ENCODE data around the gene PCNX1.
A peak's percentile ranks its signal among the peaks of the same experiment; 100 is the strongest.

PCNX1 gene

DNA sequence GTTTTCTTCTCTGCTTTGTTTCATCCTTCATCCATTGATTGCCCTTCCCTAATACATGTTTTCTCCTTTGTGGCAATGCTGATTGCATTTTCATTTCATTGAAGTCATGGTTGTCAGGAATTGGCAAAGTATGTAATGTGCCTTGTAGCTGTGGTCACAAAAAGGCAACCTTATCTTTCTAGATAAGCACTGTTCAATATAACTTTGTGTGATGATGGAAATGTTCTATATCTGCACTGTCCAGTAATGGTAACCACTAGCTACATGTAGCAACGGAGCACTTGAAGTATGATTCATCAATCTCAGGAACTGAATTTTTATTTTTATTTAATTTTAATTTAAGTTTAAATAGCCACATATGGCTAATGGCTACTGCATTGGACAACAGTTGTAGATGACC lies 79.8 kb downstream of the PCNX1 start:
- peak; percentile 43; the same call in 1 of the 3 replicates for ATAC-seq
- peak; percentile 30; the same call in 1 of the 2 replicates for TF ChIP-seq ZFP3 (CRISPR knock-in tag; IDR thresholded peaks at IDR 0.05)
- TF ChIP-seq, protein P1, sequence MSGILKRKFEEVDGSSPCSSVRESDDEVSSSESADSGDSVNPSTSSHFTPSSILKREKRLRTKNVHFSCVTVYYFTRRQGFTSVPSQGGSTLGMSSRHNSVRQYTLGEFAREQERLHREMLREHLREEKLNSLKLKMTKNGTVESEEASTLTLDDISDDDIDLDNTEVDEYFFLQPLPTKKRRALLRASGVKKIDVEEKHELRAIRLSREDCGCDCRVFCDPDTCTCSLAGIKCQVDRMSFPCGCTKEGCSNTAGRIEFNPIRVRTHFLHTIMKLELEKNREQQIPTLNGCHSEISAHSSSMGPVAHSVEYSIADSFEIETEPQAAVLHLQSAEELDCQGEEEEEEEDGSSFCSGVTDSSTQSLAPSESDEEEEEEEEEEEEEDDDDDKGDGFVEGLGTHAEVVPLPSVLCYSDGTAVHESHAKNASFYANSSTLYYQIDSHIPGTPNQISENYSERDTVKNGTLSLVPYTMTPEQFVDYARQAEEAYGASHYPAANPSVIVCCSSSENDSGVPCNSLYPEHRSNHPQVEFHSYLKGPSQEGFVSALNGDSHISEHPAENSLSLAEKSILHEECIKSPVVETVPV (CRISPR knock-in tag; IDR thresholded peaks at IDR 0.05): no peak
- no peak for TF ChIP-seq GLIS3 (CRISPR knock-in tag; IDR thresholded peaks at IDR 0.05)
- TF ChIP-seq ARNTL (CRISPR knock-in tag; IDR thresholded peaks at IDR 0.05; ENCODE audit: borderline replicate concordance, low read depth): no peak
- peak; percentile 52; the same call in 1 of the 2 replicates for TF ChIP-seq ISL1 (CRISPR knock-in tag; IDR thresholded peaks at IDR 0.05)

DNA sequence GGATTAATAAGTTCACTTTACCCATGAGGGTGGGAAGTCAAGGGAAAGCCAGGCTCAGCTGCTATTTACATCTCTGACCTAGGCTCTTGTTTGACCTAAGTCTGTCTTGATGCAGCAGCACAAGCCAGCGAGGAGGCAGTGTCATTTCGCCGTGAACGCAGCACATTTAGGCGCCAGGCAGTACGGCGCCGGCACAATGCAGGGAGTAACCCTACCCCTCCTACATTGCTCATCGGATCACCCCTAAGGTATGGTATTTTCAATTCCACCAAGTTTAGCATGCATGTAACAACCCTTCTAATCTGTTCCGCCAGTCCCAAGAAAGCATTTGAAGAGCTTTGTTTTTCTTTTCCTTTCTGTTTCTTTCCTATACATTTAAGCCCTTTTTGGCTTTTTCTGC lies 81.2 kb downstream of the PCNX1 start:
- ATAC-seq: no peak
- TF ChIP-seq, protein P2, sequence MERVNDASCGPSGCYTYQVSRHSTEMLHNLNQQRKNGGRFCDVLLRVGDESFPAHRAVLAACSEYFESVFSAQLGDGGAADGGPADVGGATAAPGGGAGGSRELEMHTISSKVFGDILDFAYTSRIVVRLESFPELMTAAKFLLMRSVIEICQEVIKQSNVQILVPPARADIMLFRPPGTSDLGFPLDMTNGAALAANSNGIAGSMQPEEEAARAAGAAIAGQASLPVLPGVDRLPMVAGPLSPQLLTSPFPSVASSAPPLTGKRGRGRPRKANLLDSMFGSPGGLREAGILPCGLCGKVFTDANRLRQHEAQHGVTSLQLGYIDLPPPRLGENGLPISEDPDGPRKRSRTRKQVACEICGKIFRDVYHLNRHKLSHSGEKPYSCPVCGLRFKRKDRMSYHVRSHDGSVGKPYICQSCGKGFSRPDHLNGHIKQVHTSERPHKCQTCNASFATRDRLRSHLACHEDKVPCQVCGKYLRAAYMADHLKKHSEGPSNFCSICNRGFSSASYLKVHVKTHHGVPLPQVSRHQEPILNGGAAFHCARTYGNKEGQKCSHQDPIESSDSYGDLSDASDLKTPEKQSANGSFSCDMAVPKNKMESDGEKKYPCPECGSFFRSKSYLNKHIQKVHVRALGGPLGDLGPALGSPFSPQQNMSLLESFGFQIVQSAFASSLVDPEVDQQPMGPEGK (CRISPR knock-in tag; IDR thresholded peaks at IDR 0.05; ENCODE audit: borderline replicate concordance): no peak
- TF ChIP-seq OSR1 (CRISPR knock-in tag; IDR thresholded peaks at IDR 0.05) (no peak), PPARA (CRISPR knock-in tag; IDR thresholded peaks at IDR 0.05; ENCODE audit: borderline replicate concordance) (no peak), CSDC2 (CRISPR knock-in tag; IDR thresholded peaks at IDR 0.05) (no peak), TOX (CRISPR knock-in tag; IDR thresholded peaks at IDR 0.05; ENCODE audit: borderline replicate concordance) (no peak), ZC3H10 (CRISPR knock-in tag; IDR thresholded peaks at IDR 0.05) (no peak), RARB (CRISPR knock-in tag; IDR thresholded peaks at IDR 0.05) (no peak), ISL1 (CRISPR knock-in tag; IDR thresholded peaks at IDR 0.05) (no peak), ZFP3 (CRISPR knock-in tag; IDR thresholded peaks at IDR 0.05) (no peak), TCF4 (CRISPR knock-in tag; IDR thresholded peaks at IDR 0.05; ENCODE audit: borderline replicate concordance) (no peak), ESRRG (CRISPR knock-in tag; IDR thresholded peaks at IDR 0.05) (no peak), ZNF70 (CRISPR knock-in tag; IDR thresholded peaks at IDR 0.05) (no peak), BACH2 (CRISPR knock-in tag; IDR thresholded peaks at IDR 0.05; ENCODE audit: borderline replicate concordance) (no peak), ARNTL (CRISPR knock-in tag; IDR thresholded peaks at IDR 0.05; ENCODE audit: borderline replicate concordance, low read depth) (no peak)
- TF ChIP-seq, protein P3, sequence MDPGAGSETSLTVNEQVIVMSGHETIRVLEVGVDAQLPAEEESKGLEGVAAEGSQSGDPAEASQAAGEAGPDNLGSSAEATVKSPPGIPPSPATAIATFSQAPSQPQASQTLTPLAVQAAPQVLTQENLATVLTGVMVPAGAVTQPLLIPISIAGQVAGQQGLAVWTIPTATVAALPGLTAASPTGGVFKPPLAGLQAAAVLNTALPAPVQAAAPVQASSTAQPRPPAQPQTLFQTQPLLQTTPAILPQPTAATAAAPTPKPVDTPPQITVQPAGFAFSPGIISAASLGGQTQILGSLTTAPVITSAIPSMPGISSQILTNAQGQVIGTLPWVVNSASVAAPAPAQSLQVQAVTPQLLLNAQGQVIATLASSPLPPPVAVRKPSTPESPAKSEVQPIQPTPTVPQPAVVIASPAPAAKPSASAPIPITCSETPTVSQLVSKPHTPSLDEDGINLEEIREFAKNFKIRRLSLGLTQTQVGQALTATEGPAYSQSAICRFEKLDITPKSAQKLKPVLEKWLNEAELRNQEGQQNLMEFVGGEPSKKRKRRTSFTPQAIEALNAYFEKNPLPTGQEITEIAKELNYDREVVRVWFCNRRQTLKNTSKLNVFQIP (CRISPR knock-in tag; IDR thresholded peaks at IDR 0.05; ENCODE audit: borderline replicate concordance, low read depth): no peak
- TF ChIP-seq, protein P4, sequence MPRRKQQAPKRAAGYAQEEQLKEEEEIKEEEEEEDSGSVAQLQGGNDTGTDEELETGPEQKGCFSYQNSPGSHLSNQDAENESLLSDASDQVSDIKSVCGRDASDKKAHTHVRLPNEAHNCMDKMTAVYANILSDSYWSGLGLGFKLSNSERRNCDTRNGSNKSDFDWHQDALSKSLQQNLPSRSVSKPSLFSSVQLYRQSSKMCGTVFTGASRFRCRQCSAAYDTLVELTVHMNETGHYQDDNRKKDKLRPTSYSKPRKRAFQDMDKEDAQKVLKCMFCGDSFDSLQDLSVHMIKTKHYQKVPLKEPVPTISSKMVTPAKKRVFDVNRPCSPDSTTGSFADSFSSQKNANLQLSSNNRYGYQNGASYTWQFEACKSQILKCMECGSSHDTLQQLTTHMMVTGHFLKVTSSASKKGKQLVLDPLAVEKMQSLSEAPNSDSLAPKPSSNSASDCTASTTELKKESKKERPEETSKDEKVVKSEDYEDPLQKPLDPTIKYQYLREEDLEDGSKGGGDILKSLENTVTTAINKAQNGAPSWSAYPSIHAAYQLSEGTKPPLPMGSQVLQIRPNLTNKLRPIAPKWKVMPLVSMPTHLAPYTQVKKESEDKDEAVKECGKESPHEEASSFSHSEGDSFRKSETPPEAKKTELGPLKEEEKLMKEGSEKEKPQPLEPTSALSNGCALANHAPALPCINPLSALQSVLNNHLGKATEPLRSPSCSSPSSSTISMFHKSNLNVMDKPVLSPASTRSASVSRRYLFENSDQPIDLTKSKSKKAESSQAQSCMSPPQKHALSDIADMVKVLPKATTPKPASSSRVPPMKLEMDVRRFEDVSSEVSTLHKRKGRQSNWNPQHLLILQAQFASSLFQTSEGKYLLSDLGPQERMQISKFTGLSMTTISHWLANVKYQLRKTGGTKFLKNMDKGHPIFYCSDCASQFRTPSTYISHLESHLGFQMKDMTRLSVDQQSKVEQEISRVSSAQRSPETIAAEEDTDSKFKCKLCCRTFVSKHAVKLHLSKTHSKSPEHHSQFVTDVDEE (CRISPR knock-in tag; IDR thresholded peaks at IDR 0.05): no peak

DNA sequence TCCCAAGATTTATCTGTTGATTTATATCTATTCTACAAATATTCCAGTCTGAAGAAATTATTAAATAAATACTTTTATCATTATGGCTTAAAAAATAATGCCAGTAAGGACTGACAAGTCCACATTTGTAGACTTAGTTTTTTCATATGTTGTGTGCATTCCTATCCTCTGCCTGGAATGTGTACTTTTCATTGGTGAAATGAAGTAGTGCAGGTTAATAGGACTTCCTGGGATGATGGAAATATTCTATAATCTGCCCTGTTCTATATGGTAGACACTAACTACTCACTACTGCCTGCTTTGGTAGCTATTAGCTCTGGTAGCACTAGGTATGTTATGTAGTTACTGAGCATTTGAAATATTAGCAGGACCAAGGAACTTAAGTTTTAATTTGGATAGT lies 86.7 kb downstream of the PCNX1 start:
- TF ChIP-seq BACH2 (CRISPR knock-in tag; IDR thresholded peaks at IDR 0.05; ENCODE audit: borderline replicate concordance) (no peak), TCF4 (CRISPR knock-in tag; IDR thresholded peaks at IDR 0.05; ENCODE audit: borderline replicate concordance) (no peak), ESRRG (CRISPR knock-in tag; IDR thresholded peaks at IDR 0.05) (no peak), CSDC2 (CRISPR knock-in tag; IDR thresholded peaks at IDR 0.05) (no peak), RARB (CRISPR knock-in tag; IDR thresholded peaks at IDR 0.05) (no peak), ISL1 (CRISPR knock-in tag; IDR thresholded peaks at IDR 0.05) (no peak), ZFP30 (CRISPR knock-in tag; IDR thresholded peaks at IDR 0.05) (no peak), OSR1 (CRISPR knock-in tag; IDR thresholded peaks at IDR 0.05) (no peak), ZNF8 (CRISPR knock-in tag; IDR thresholded peaks at IDR 0.05) (no peak)
- TF ChIP-seq, protein P4 (CRISPR knock-in tag; IDR thresholded peaks at IDR 0.05): no peak
- TF ChIP-seq, protein P1 (CRISPR knock-in tag; IDR thresholded peaks at IDR 0.05): no peak
- no peak for ATAC-seq

Measured in SK-N-SH treated with all-trans-retinoic acid at 6 μM for 48 hours (cell line).